Keratinocyte (primary cell): ENCODE measurements around the gene TINCR. TPM values are rescaled to one million over a fixed set of nuclear protein-coding genes. Genes with fewer than 3 reads are reported as not detected.
"Not testable (repeated sequence)": the region's sequence is repeated elsewhere in the genome, so short reads cannot be mapped to it uniquely, and the experiment has no call there.

ENCODE experiments used
- DNase-seq: peaks from one replicate; pipeline ENCODE4 v3.0.0-alpha.2; 2011; ENCODE audit warnings: low read depth, missing footprints, low spot score
- FAIRE-seq: peaks from 2 replicates; lab custom pipeline; 2011; peaks lifted over from hg19 to GRCh38; lab: Jason Lieb, UNC
- H2AFZ ChIP-seq: 2 replicates; pipeline ENCODE4 v1.6.0; 2012; ENCODE audit warnings: low read length, control low read depth, inconsistent platforms; ENCODE audit not compliant: control insufficient read depth
- H3K27ac ChIP-seq: 2 replicates; pipeline ENCODE4 v1.5.1; 2011; ENCODE audit warnings: low read length; ENCODE audit not compliant: control insufficient read depth, insufficient read depth
- H3K27me3 ChIP-seq: 3 replicates; pipeline ENCODE4 v1.6.0; 2011; ENCODE audit warnings: low read length; ENCODE audit not compliant: control insufficient read depth, insufficient read depth; ENCODE audit errors: extremely low read depth
- H3K36me3 ChIP-seq, 2 experiments: 2 replicates in 1 of 2; 3 replicates in 1 of 2; pipeline ENCODE4 v1.5.1; 2011; ENCODE audit warnings: low read length in 2 of 2, mild to moderate bottlenecking in 1 of 2; ENCODE audit not compliant: control insufficient read depth in 2 of 2, insufficient read depth in 2 of 2; ENCODE audit errors: extremely low read depth in 1 of 2
- H3K4me1 ChIP-seq: 3 replicates; pipeline ENCODE4 v1.5.1; 2011; ENCODE audit warnings: low read length; ENCODE audit not compliant: control insufficient read depth, insufficient read depth; ENCODE audit errors: extremely low read depth
- H3K4me2 ChIP-seq: 3 replicates; pipeline ENCODE4 v1.6.0; 2011; ENCODE audit warnings: low read depth, low read length; ENCODE audit not compliant: control insufficient read depth, insufficient read depth; ENCODE audit errors: extremely low read depth
- H3K4me3 ChIP-seq, 3 experiments: fragments of 200-600 bp in 1 of 3; sonication (generic) in 1 of 3; 2 replicates in 2 of 3; 3 replicates in 1 of 3; pipeline ENCODE4 v1.5.1; 2011 to 2016; ENCODE audit warnings: low read length in 3 of 3, mild to moderate bottlenecking in 3 of 3, control low read depth in 2 of 3, inconsistent platforms in 1 of 3, low read depth in 1 of 3, mixed read lengths in 1 of 3, mixed run types in 1 of 3, moderate library complexity in 1 of 3; ENCODE audit not compliant: control insufficient read depth in 2 of 3, insufficient read depth in 2 of 3; ENCODE audit errors: extremely low read depth in 1 of 3
- H3K79me2 ChIP-seq: 2 replicates; pipeline ENCODE4 v1.6.0; 2012; ENCODE audit warnings: low read length; ENCODE audit not compliant: control insufficient read depth, insufficient read depth
- H3K9ac ChIP-seq: 3 replicates; pipeline ENCODE4 v1.6.0; 2011; ENCODE audit warnings: low read length; ENCODE audit not compliant: control insufficient read depth, insufficient read depth; ENCODE audit errors: extremely low read depth
- H3K9me1 ChIP-seq: 3 replicates; pipeline ENCODE4 v1.6.0; 2011; ENCODE audit warnings: low read length; ENCODE audit not compliant: control insufficient read depth, insufficient read depth; ENCODE audit errors: extremely low read depth
- H3K9me3 ChIP-seq: 2 replicates; pipeline ENCODE4 v1.5.1; 2012; ENCODE audit warnings: low read depth, low read length; ENCODE audit not compliant: control insufficient read depth
- H4K20me1 ChIP-seq: 3 replicates; pipeline ENCODE4 v1.6.0; 2011; ENCODE audit warnings: low read length; ENCODE audit not compliant: control insufficient read depth, insufficient read depth; ENCODE audit errors: extremely low read depth
- CTCF ChIP-seq, 3 experiments: IDR thresholded peaks in 1 of 3; conservative IDR thresholded peaks in 1 of 3; optimal IDR thresholded peaks in 1 of 3; 2 replicates in 2 of 3; 3 replicates in 1 of 3; pipeline versions ENCODE3 to v1.5.1; 2011; ENCODE audit warnings: low read length in 3 of 3, mild to moderate bottlenecking in 3 of 3, moderate library complexity in 2 of 3, control low read depth in 1 of 3, inconsistent platforms in 1 of 3; ENCODE audit not compliant: insufficient read depth in 2 of 3; ENCODE audit errors: extremely low read depth in 1 of 3
- EZH2 ChIP-seq: IDR thresholded peaks from one replicate; pipeline ENCODE4 v1.6.1; 2012; ENCODE audit warnings: inconsistent platforms, mild to moderate bottlenecking, low read length, moderate library complexity
- dilution Hi-C: fragments of 300-500 bp; cut with MboI; formaldehyde crosslinking; loops from one replicate; pipeline ENCODE4 v1.7.0; 2020; ENCODE audit warnings: low sequenced_read_pairs; ENCODE audit not compliant: extremely low pct_ligation_motif_present
- polyA plus RNA-seq, 5 experiments: library from polyadenylated mRNA; depleted of rRNA in 3 of 5; stranded (reverse) in 3 of 5; stranded (forward) in 1 of 5; unstranded in 1 of 5; fragments of >200 nt; gene quantifications; 1 replicate in 1 of 5; 2 replicates in 3 of 5; 3 replicates in 1 of 5; pipeline versions ENCODE4 v1.2.1 to v1.2.3, GENCODE V29; 2011 to 2012; ENCODE audit warnings: missing spikeins in 2 of 5, low read depth in 1 of 5, low replicate concordance in 1 of 5

TINCR gene
- polyA plus RNA-seq, 1 donor (not counting 4 experiments of a cell fraction or from before 2014, with no cell fraction given), result 9.7 TPM

- Histone ChIP-seq H3K4me1 (no peaks in the 10 kb centered on the region), H3K9ac (no peak overlapping the region), H3K79me2 (peaks cover 25% of the 10 kb centered on the region), H3K4me3 (no peak overlapping the region), H3K27ac (no peak overlapping the region), H3K9me3 (no peaks in the 10 kb centered on the region), H3K36me3 (peaks cover 27 to 60% of the 10 kb centered on the region in 2 experiments), H4K20me1 (no peaks in the 10 kb centered on the region), H3K27me3 (no peaks in the 10 kb centered on the region), H3K4me2 (no peak overlapping the region), H2AFZ (no peak overlapping the region), H3K9me1 (peaks cover 2% of the 10 kb centered on the region)
- TF ChIP-seq CTCF (optimal IDR thresholded peaks at IDR 0.05 in 1 of 3, IDR thresholded peaks at IDR 0.05 in 1 of 3, conservative IDR thresholded peaks at IDR 0.05 in 1 of 3; ENCODE audit: extremely low read depth in 1 of 3, insufficient read depth in 2 of 3, low read length in 3 of 3), result no peak
- no peak for TF ChIP-seq EZH2
- DNase-seq (no peak), FAIRE-seq (no peak)
- dilution Hi-C loops, result no loop called here
These were observed 42.2 kb upstream of the TINCR start for GRCh38 chr19:5609881-5610448.

GRCh38 chr19:5608766-5609165, 41.0 kb upstream of the TINCR start:
- H3K4me2 ChIP-seq, FAIRE-seq, DNase-seq, H4K20me1 ChIP-seq, dilution Hi-C loops, H3K9ac ChIP-seq, H3K4me3 ChIP-seq, H3K27ac ChIP-seq, H3K9me3 ChIP-seq, H3K9me1 ChIP-seq, H3K4me1 ChIP-seq, H3K27me3 ChIP-seq, H2AFZ ChIP-seq: not testable (repeated sequence)
- H3K36me3 ChIP-seq, result peaks cover 25 to 58% of the 10 kb centered on the region in 2 experiments
- H3K79me2 ChIP-seq, result peaks cover 21% of the 10 kb centered on the region

GRCh38 chr19:5608291-5608690, 40.5 kb upstream of the TINCR start:
- Histone ChIP-seq H3K36me3 (peaks cover 21 to 58% of the 10 kb centered on the region in 2 experiments), H3K4me3 (no peak overlapping the region), H3K79me2 (peaks cover 23% of the 10 kb centered on the region), H3K9ac (no peak overlapping the region), H3K9me1 (no peaks in the 10 kb centered on the region), H3K4me2 (no peak overlapping the region), H4K20me1 (no peaks in the 10 kb centered on the region), H3K4me1 (no peaks in the 10 kb centered on the region), H3K27me3 (no peaks in the 10 kb centered on the region), H3K9me3 (no peaks in the 10 kb centered on the region), H2AFZ (no peak overlapping the region), H3K27ac (no peak overlapping the region)
- DNase-seq (no peak), FAIRE-seq (no peak)
- dilution Hi-C loops, result no loop called here
- no peak for TF ChIP-seq EZH2
- TF ChIP-seq CTCF (optimal IDR thresholded peaks at IDR 0.05 in 1 of 3, IDR thresholded peaks at IDR 0.05 in 1 of 3, conservative IDR thresholded peaks at IDR 0.05 in 1 of 3; ENCODE audit: extremely low read depth in 1 of 3, insufficient read depth in 2 of 3, low read length in 3 of 3), result no peak
